B cell (primary cell): ENCODE data around the gene GRM8. TPM values are rescaled to one million over a fixed set of nuclear protein-coding genes. Genes with fewer than 3 reads are reported as not detected.

Source experiments
- ATAC-seq: fragments of 200-7000 bp; cut with Tn5 transposase; one replicate; pipeline ENCODE4 v1.10.0; 2021; ENCODE audit warnings: low read depth, mild to moderate bottlenecking, moderate number of reproducible peaks, moderate library complexity
- CTCF ChIA-PET: fragments of 350-600 bp; sonication (Branson Sonifier 250); formaldehyde crosslinking; loops from one replicate; lab custom pipeline; 2021; ENCODE audit warnings: antibody characterized with exemption, inconsistent platforms; lab: Charles Lee
- POLR2A ChIA-PET: fragments of 350-600 bp; sonication (Branson Sonifier 250); formaldehyde crosslinking; loops from one replicate; lab custom pipeline; 2021; ENCODE audit warnings: antibody characterized with exemption; lab: Charles Lee
- DNase-seq: peaks from one replicate; pipeline ENCODE4 v3.0.0; 2013
- H2AFZ ChIP-seq: 2 replicates; pipeline ENCODE4 v1.6.1; 2012; ENCODE audit warnings: mild to moderate bottlenecking, low read depth, low read length; ENCODE audit not compliant: insufficient read depth, poor library complexity, severe bottlenecking
- H3K27ac ChIP-seq, 2 donors: 1 replicate in 1 of 2; 2 replicates in 1 of 2; pipeline ENCODE4 v1.5.1; 2012 to 2013; ENCODE audit warnings: low read length in 2 of 2, mild to moderate bottlenecking in 2 of 2, moderate library complexity in 1 of 2
- H3K27me3 ChIP-seq, 4 experiments: fragments of 200-600 bp in 1 of 4; sonication (generic) in 1 of 4; replicated peaks in 1 of 4; 1 replicate in 2 of 4; 2 replicates in 2 of 4; pipeline versions ENCODE4 v1.6.1 to v1.7.0; 2013 to 2016; ENCODE audit warnings: low read length in 3 of 4, mild to moderate bottlenecking in 2 of 4, mixed read lengths in 1 of 4, moderate library complexity in 1 of 4; ENCODE audit not compliant: insufficient read depth in 4 of 4, control insufficient read depth in 3 of 4; ENCODE audit errors: control extremely low read depth in 1 of 4
- H3K36me3 ChIP-seq, 2 experiments: replicated peaks in 1 of 2; 1 replicate in 1 of 2; 2 replicates in 1 of 2; pipeline versions ENCODE4 v1.6.1 to v1.7.1; 2013; ENCODE audit warnings: low read length in 1 of 2; ENCODE audit not compliant: insufficient read depth in 2 of 2, control insufficient read depth in 1 of 2; ENCODE audit errors: control extremely low read depth in 1 of 2, extremely low read depth in 1 of 2
- H3K4me1 ChIP-seq, 2 donors: fragments of 200-600 bp in 1 of 2; sonication (generic) in 1 of 2; 1 replicate in 1 of 2; 2 replicates in 1 of 2; pipeline versions ENCODE4 v1.5.1 to v1.6.1; 2013 to 2017; ENCODE audit warnings: low read length in 2 of 2; ENCODE audit not compliant: control insufficient read depth in 2 of 2, insufficient read depth in 2 of 2
- H3K4me2 ChIP-seq: replicated peaks from 2 replicates; pipeline ENCODE3; 2012; ENCODE audit warnings: mild to moderate bottlenecking, low read depth, low read length; ENCODE audit not compliant: poor library complexity, severe bottlenecking
- H3K4me3 ChIP-seq, 5 experiments: fragments of 200-600 bp in 1 of 5; sonication (generic) in 1 of 5; 1 replicate in 3 of 5; 2 replicates in 2 of 5; pipeline versions ENCODE4 v1.5.1 to v1.7.0; 2011 to 2016; ENCODE audit warnings: low read length in 4 of 5, mild to moderate bottlenecking in 4 of 5, low read depth in 2 of 5, control low read depth in 1 of 5, moderate library complexity in 1 of 5; ENCODE audit not compliant: insufficient read depth in 1 of 5; ENCODE audit errors: control extremely low read depth in 1 of 5, extremely low read depth in 1 of 5
- H3K79me2 ChIP-seq: fragments of 200-600 bp; sonication (generic); one replicate; pipeline ENCODE4 v1.6.0; 2016; ENCODE audit warnings: low read length; ENCODE audit not compliant: control insufficient read depth, insufficient read depth
- H3K9ac ChIP-seq: fragments of 200-600 bp; sonication (generic); 2 replicates; pipeline ENCODE4 v1.6.1; 2017; ENCODE audit warnings: mild to moderate bottlenecking, low read length, moderate library complexity
- H3K9me3 ChIP-seq, 3 donors: one replicate each; pipeline versions ENCODE4 v1.6.1 to v1.7.1; 2013; ENCODE audit warnings: low read length in 2 of 3; ENCODE audit not compliant: control insufficient read depth in 2 of 3, insufficient read depth in 1 of 3; ENCODE audit errors: control extremely low read depth in 1 of 3
- H4K20me1 ChIP-seq: 2 replicates; pipeline ENCODE4 v1.6.0; 2012; ENCODE audit warnings: mild to moderate bottlenecking, low read length; ENCODE audit not compliant: insufficient read depth, control insufficient read depth, poor library complexity, severe bottlenecking
- H3K27ac Mint-ChIP-seq: one replicate; pipeline ENCODE4 v1.8.0; 2021; ENCODE audit warnings: mixed read lengths
- H3K27me3 Mint-ChIP-seq: one replicate; pipeline ENCODE4 v1.8.0; 2021; ENCODE audit warnings: mixed read lengths
- H3K4me1 Mint-ChIP-seq: one replicate; pipeline ENCODE4 v1.8.0; 2021; ENCODE audit warnings: mixed read lengths
- H3K4me3 Mint-ChIP-seq: one replicate; pipeline ENCODE4 v1.8.0; 2021; ENCODE audit warnings: mixed read lengths
- H3K9me3 Mint-ChIP-seq: one replicate; pipeline ENCODE4 v1.8.0; 2022; ENCODE audit warnings: mixed read lengths; ENCODE audit not compliant: insufficient read depth
- EZH2 ChIP-seq: IDR thresholded peaks from 2 replicates; pipeline ENCODE4 v1.6.1; 2012; ENCODE audit warnings: borderline replicate concordance, low read depth, mild to moderate bottlenecking, moderate library complexity, low read length; ENCODE audit not compliant: insufficient read depth, poor library complexity, severe bottlenecking
- WGBS: methylation state at CpG from one replicate; pipeline ENCODE4 v1.1.5; 2013; ENCODE audit warnings: missing lambda C conversion rate; ENCODE audit not compliant: insufficient coverage; 5-methylcytosine and 5-hydroxymethylcytosine counted together
- intact Hi-C: fragments of 100-400 bp; cut with micrococcal nuclease; formaldehyde crosslinking; loops from one replicate; pipeline ENCODE4 v1.10.0; 2022
- polyA plus RNA-seq: library from polyadenylated mRNA; depleted of rRNA; stranded (reverse); fragments of >200 nt; gene quantifications from 2 replicates; pipeline ENCODE4 v1.2.3, GENCODE V29; 2012
- total RNA-seq, 2 donors: library from RNA; stranded (reverse); fragments of 120-200 nt in 1 of 2; gene quantifications; 1 replicate in 1 of 2; 2 replicates in 1 of 2; pipeline versions ENCODE4 v1.2.3 to v1.2.4, GENCODE V29; 2013 to 2022
- TF ChIP-seq, protein P1 (sequence below): fragments of 200-600 bp; IDR thresholded peaks from one replicate; pipeline ENCODE4 v1.8.0; 2022; ENCODE audit warnings: antibody characterized with exemption, mild to moderate bottlenecking

Gene GRM8
- total and polyA plus RNA-seq, 2 donors (not counting 1 experiment from before 2014, with no cell fraction given): not detected

GRCh38 chr7:126662856-126663255 is 589.9 kb downstream of the GRM8 start:
- ChIA-PET CTCF (interaction anchor here (1.4 kb wide), 1 partner anchor 17 kb away, joined by 4 read pairs; no protein-coding TSS in a partner anchor), POLR2A (no interaction called here)
- no peaks in the 10 kb centered on the region for H3K27me3 Mint-ChIP-seq
- Histone ChIP-seq H3K27ac (no peak overlapping the region), H3K9me3 (peaks cover 0 to 8% (median 0%) of the 10 kb centered on the region in 3 donors), H3K4me1 (peaks cover 0 to 9% of the 10 kb centered on the region in 2 donors), H2AFZ (no peak overlapping the region), H3K27me3 (no peaks in the 10 kb centered on the region), H4K20me1 (no peaks in the 10 kb centered on the region), H3K79me2 (no peaks in the 10 kb centered on the region), H3K4me2 (no peak overlapping the region), H3K36me3 (no peaks in the 10 kb centered on the region), H3K4me3 (no peak overlapping the region), H3K9ac (no peak overlapping the region)
- DNase-seq (no peak), ATAC-seq (no peak)
- intact Hi-C loops: no loop called here
- 70% methylated on average over 2 of the region's 4 CpGs for WGBS
- TF ChIP-seq, protein P1, sequence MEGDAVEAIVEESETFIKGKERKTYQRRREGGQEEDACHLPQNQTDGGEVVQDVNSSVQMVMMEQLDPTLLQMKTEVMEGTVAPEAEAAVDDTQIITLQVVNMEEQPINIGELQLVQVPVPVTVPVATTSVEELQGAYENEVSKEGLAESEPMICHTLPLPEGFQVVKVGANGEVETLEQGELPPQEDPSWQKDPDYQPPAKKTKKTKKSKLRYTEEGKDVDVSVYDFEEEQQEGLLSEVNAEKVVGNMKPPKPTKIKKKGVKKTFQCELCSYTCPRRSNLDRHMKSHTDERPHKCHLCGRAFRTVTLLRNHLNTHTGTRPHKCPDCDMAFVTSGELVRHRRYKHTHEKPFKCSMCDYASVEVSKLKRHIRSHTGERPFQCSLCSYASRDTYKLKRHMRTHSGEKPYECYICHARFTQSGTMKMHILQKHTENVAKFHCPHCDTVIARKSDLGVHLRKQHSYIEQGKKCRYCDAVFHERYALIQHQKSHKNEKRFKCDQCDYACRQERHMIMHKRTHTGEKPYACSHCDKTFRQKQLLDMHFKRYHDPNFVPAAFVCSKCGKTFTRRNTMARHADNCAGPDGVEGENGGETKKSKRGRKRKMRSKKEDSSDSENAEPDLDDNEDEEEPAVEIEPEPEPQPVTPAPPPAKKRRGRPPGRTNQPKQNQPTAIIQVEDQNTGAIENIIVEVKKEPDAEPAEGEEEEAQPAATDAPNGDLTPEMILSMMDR: no peak
- TF ChIP-seq EZH2: no peak
- H3K4me1 Mint-ChIP-seq: peaks cover 16% of the 10 kb centered on the region
- no peak overlapping the region for H3K4me3 Mint-ChIP-seq
- H3K9me3 Mint-ChIP-seq: peaks cover 3% of the 10 kb centered on the region
- H3K27ac Mint-ChIP-seq: no peak overlapping the region

- no peak overlapping the region for H2AFZ ChIP-seq
- no peak overlapping the region for H3K4me3 ChIP-seq
- peak overlapping the region; percentile 24 for H3K4me2 ChIP-seq
Measured at GRCh38 chr7:126659124-126659523, 593.6 kb downstream of the GRM8 start.

More at GRCh38 chr7:126659124-126659523, 593.6 kb downstream of the GRM8 start:
- Mint-ChIP-seq H3K27ac (peak overlapping the region; percentile 79), H3K4me1 (peaks cover 22% of the 10 kb centered on the region), H3K4me3 (peak overlapping the region; percentile 24), H3K27me3 (no peaks in the 10 kb centered on the region), H3K9me3 (no peaks in the 10 kb centered on the region)
- Histone ChIP-seq H3K9ac (no peak overlapping the region), H3K9me3 (peaks cover 0 to 4% (median 0%) of the 10 kb centered on the region in 3 donors), H3K79me2 (no peaks in the 10 kb centered on the region), H3K4me1 (peaks cover 0 to 13% of the 10 kb centered on the region in 2 donors), H3K27ac (peak overlapping the region; percentile 66 to 67), H3K27me3 (no peaks in the 10 kb centered on the region), H4K20me1 (no peaks in the 10 kb centered on the region), H3K36me3 (no peaks in the 10 kb centered on the region)
- no peak for TF ChIP-seq EZH2
- TF ChIP-seq, protein P1: no peak
- ATAC-seq (no peak), DNase-seq (peak; percentile 7)
- CTCF ChIA-PET: no interaction called here
- intact Hi-C loops: no loop called here
- no CpG with 5 or more reads among the region's 3 CpGs for whole genome bisulfite sequencing
- POLR2A ChIA-PET: no interaction called here
